Measurements from ENCODE around the gene PRPH.

GRCh38 chr12:49251357-49251756 is 43.6 kb upstream of the PRPH start:
- TF ChIP-seq ZNF217 (IDR thresholded peaks at IDR 0.05): no peak
- no peak for TF ChIP-seq CTCF (IDR thresholded peaks at IDR 0.05 in 2 of 3, conservative IDR thresholded peaks at IDR 0.05 in 1 of 3; ENCODE audit: control insufficient read depth in 2 of 3, extremely low read depth in 1 of 3, insufficient read depth in 1 of 3, low read depth in 3 of 3, low read length in 3 of 3)
- no peak for TF ChIP-seq MYC (IDR thresholded peaks at IDR 0.05; ENCODE audit: insufficient read depth, insufficient read length, insufficient replicate concordance, low read length, severe bottlenecking)
